HCT116 (cell line): ENCODE measurements around the gene ZBTB17. TPM values are rescaled to one million over a fixed set of nuclear protein-coding genes. Genes with fewer than 3 reads are reported as not detected.

ENCODE experiments used
- ATAC-seq: fragments of 200-7000 bp; cut with Tn5 transposase; 2 replicates; pipeline ENCODE4 v1.9.1; 2020; ENCODE audit warnings: mild to moderate bottlenecking, moderate library complexity
- BruUV-seq: library from RNA; stranded (reverse); fragments of 400-500 nt; replicated peaks from 2 replicates; lab custom pipeline; 2021; lab: Mats Ljungman, UMichigan
- CTCF ChIA-PET: fragments of 300-600 bp; sonication (Branson Sonifier 250); formaldehyde crosslinking; loops from one replicate; lab custom pipeline; 2021; ENCODE audit warnings: antibody characterized with exemption; lab: Charles Lee
- POLR2A ChIA-PET: fragments of 300-600, 350-600 bp; sonication (Branson Sonifier 250); formaldehyde crosslinking; loops from one replicate; lab custom pipeline; 2021; ENCODE audit warnings: antibody characterized with exemption; lab: Charles Lee
- RAD21 ChIA-PET, 2 experiments: fragments of 300-600 bp; sonication (Branson Sonifier 250); formaldehyde crosslinking; loops; one replicate each; lab custom pipeline; 2023; ENCODE audit warnings: low total read pairs in 2 of 2; ENCODE audit not compliant: uncharacterized antibody in 2 of 2, unreplicated experiment in 2 of 2, low non-redundant PET in 1 of 2; lab: Charles Lee
- DNase-seq: peaks from one replicate; pipeline ENCODE4 v3.0.0-alpha.2; 2010; ENCODE audit warnings: low read depth, low spot score
- H2AFZ ChIP-seq: fragments of 200-600 bp; shearing (Covaris generic), sonication (generic); 2 replicates; pipeline ENCODE4 v1.6.1; 2017; ENCODE audit warnings: low read depth, mixed run types, mixed read lengths, antibody characterized with exemption, low read length; ENCODE audit not compliant: poor library complexity, severe bottlenecking
- H3K27ac ChIP-seq: 2 replicates; pipeline ENCODE4 v1.5.1; 2012; ENCODE audit warnings: low read depth, low read length
- H3K27me3 ChIP-seq: fragments of 200-600 bp; sonication (generic); 2 replicates; pipeline ENCODE4 v1.6.1; 2016; ENCODE audit warnings: mixed run types, low read length, mixed read lengths; ENCODE audit not compliant: insufficient read depth
- H3K36me3 ChIP-seq, 2 experiments: fragments of 200-500 bp in 1 of 2; fragments of 200-600 bp in 1 of 2; sonication (Bioruptor generic) in 1 of 2; sonication (generic) in 1 of 2; 2 replicates each; pipeline versions ENCODE4 v1.5.1 to v1.6.1; 2014 to 2016; ENCODE audit warnings: low read length in 2 of 2, inconsistent platforms in 1 of 2, mixed read lengths in 1 of 2, mixed run types in 1 of 2; ENCODE audit not compliant: insufficient read depth in 2 of 2, control insufficient read depth in 1 of 2
- H3K4me1 ChIP-seq, 2 experiments: fragments of 200-600 bp in 1 of 2; sonication (generic) in 1 of 2; 2 replicates each; pipeline versions ENCODE4 v1.5.1 to v1.6.1; 2012 to 2017; ENCODE audit warnings: low read length in 2 of 2, inconsistent platforms in 1 of 2, mild to moderate bottlenecking in 1 of 2, mixed read lengths in 1 of 2, mixed run types in 1 of 2, moderate library complexity in 1 of 2; ENCODE audit not compliant: insufficient read depth in 2 of 2, control insufficient read depth in 1 of 2
- H3K4me2 ChIP-seq: fragments of 200-600 bp; sonication (generic); 2 replicates; pipeline ENCODE4 v1.6.1; 2017; ENCODE audit warnings: mixed run types, low read length, mixed read lengths
- H3K4me3 ChIP-seq, 2 experiments: fragments of 200-600 bp in 1 of 2; sonication (generic) in 1 of 2; replicated peaks in 1 of 2; 2 replicates each; pipeline ENCODE4 v1.5.1; 2011 to 2016; ENCODE audit warnings: low read length in 2 of 2, control low read depth in 1 of 2, low read depth in 1 of 2, mild to moderate bottlenecking in 1 of 2, mixed read lengths in 1 of 2, mixed run types in 1 of 2
- H3K79me2 ChIP-seq: fragments of 200-600 bp; sonication (generic); 2 replicates; pipeline ENCODE4 v1.6.1; 2017; ENCODE audit warnings: mild to moderate bottlenecking, mixed run types, low read length, moderate library complexity, mixed read lengths; ENCODE audit not compliant: insufficient read depth
- H3K9ac ChIP-seq: fragments of 200-600 bp; sonication (generic); 2 replicates; pipeline ENCODE4 v1.6.1; 2016; ENCODE audit warnings: low read length, mixed read lengths
- H3K9me2 ChIP-seq: fragments of 200-600 bp; sonication (generic), shearing (Covaris generic); 2 replicates; pipeline ENCODE4 v1.6.1; 2017; ENCODE audit warnings: mixed run types, mild to moderate bottlenecking, moderate library complexity; ENCODE audit not compliant: insufficient read depth
- H3K9me3 ChIP-seq, 2 experiments: fragments of 200-500 bp in 1 of 2; fragments of 200-600 bp in 1 of 2; sonication (Bioruptor generic) in 1 of 2; sonication (generic) in 1 of 2; 2 replicates each; pipeline ENCODE4 v1.6.1; 2014 to 2017; ENCODE audit warnings: low read length in 2 of 2, mixed read lengths in 2 of 2, inconsistent platforms in 1 of 2, low read depth in 1 of 2, mild to moderate bottlenecking in 1 of 2, mixed run types in 1 of 2, moderate library complexity in 1 of 2; ENCODE audit not compliant: control insufficient read depth in 1 of 2, insufficient read depth in 1 of 2
- H4K20me1 ChIP-seq: fragments of 200-600 bp; sonication (generic), shearing (Covaris generic); 2 replicates; pipeline ENCODE4 v1.6.1; 2017; ENCODE audit warnings: mixed run types, mild to moderate bottlenecking, moderate library complexity; ENCODE audit not compliant: insufficient read depth
- ATF3 ChIP-seq: IDR thresholded peaks from 2 replicates; pipeline ENCODE4 v1.6.1; 2012
- CBX3 ChIP-seq: IDR thresholded peaks from 2 replicates; pipeline ENCODE4 v1.6.1; 2012; ENCODE audit warnings: low read depth
- CEBPB ChIP-seq: IDR thresholded peaks from 2 replicates; pipeline ENCODE4 v1.6.1; 2012; ENCODE audit warnings: low read depth
- CTCF ChIP-seq, 3 experiments: fragments of 200-600 bp in 1 of 3; sonication (generic) in 1 of 3; IDR thresholded peaks in 2 of 3; conservative IDR thresholded peaks in 1 of 3; 2 replicates each; pipeline ENCODE4 v1.5.1; 2012 to 2017; ENCODE audit warnings: low read depth in 2 of 3, low read length in 2 of 3, antibody characterized with exemption in 1 of 3, borderline replicate concordance in 1 of 3, control low read depth in 1 of 3, mild to moderate bottlenecking in 1 of 3, mixed read lengths in 1 of 3, mixed run types in 1 of 3, moderate library complexity in 1 of 3; ENCODE audit not compliant: insufficient read depth in 1 of 3
- EGR1 ChIP-seq: IDR thresholded peaks from 2 replicates; pipeline ENCODE4 v1.6.1; 2012; ENCODE audit warnings: low read depth
- ELF1 ChIP-seq: IDR thresholded peaks from 2 replicates; pipeline ENCODE4 v1.6.1; 2012; ENCODE audit warnings: low read depth, borderline replicate concordance
- EZH2phosphoT487 ChIP-seq: fragments of 200-600 bp; IDR thresholded peaks from 2 replicates; pipeline ENCODE4 v1.6.1; 2018; ENCODE audit warnings: antibody characterized with exemption, borderline replicate concordance
- FOSL1 ChIP-seq: IDR thresholded peaks from 2 replicates; pipeline ENCODE4 v1.6.1; 2012; ENCODE audit warnings: low read depth
- JUND ChIP-seq: IDR thresholded peaks from 2 replicates; pipeline ENCODE4 v1.6.1; 2012
- MAX ChIP-seq: IDR thresholded peaks from 2 replicates; pipeline ENCODE4 v1.6.1; 2012
- POLR2A ChIP-seq: IDR thresholded peaks from 2 replicates; pipeline ENCODE4 v1.7.0; 2011; ENCODE audit warnings: borderline replicate concordance; ENCODE audit not compliant: insufficient read depth, insufficient read length; ENCODE audit errors: extremely low read depth
- RAD21 ChIP-seq: IDR thresholded peaks from 2 replicates; pipeline ENCODE4 v1.6.1; 2012; ENCODE audit warnings: low read depth, mild to moderate bottlenecking
- REST ChIP-seq: IDR thresholded peaks from 2 replicates; pipeline ENCODE4 v1.6.1; 2012; ENCODE audit warnings: low read depth
- SP1 ChIP-seq: IDR thresholded peaks from 2 replicates; pipeline ENCODE4 v1.6.1; 2012; ENCODE audit warnings: low read depth
- SRF ChIP-seq: IDR thresholded peaks from 2 replicates; pipeline ENCODE4 v1.6.1; 2012; ENCODE audit warnings: low read depth
- TCF7L2 ChIP-seq: IDR thresholded peaks from 2 replicates; pipeline ENCODE4 v1.7.0; 2011; ENCODE audit warnings: borderline replicate concordance, inconsistent platforms; ENCODE audit not compliant: insufficient read depth, insufficient read length; ENCODE audit errors: extremely low read depth
- YY1 ChIP-seq: IDR thresholded peaks from 2 replicates; pipeline ENCODE4 v1.6.1; 2011; ENCODE audit warnings: low read length, low read depth, moderate library complexity, mild to moderate bottlenecking; ENCODE audit not compliant: insufficient replicate concordance; ENCODE audit errors: extremely low read depth
- ZBTB33 ChIP-seq: IDR thresholded peaks from 2 replicates; pipeline ENCODE4 v1.6.1; 2011; ENCODE audit warnings: mild to moderate bottlenecking, low read length, moderate library complexity; ENCODE audit not compliant: insufficient replicate concordance; ENCODE audit errors: extremely low read depth
- ZFX ChIP-seq: fragments of 450-650 bp; IDR thresholded peaks from 2 replicates; pipeline ENCODE4 v1.6.1; 2017
- ZNF274 ChIP-seq: fragments of 200-500 bp; sonication (Bioruptor generic); IDR thresholded peaks from 2 replicates; pipeline ENCODE4 v1.6.1; 2014; ENCODE audit warnings: mild to moderate bottlenecking, low read depth, low read length, inconsistent platforms
- intact Hi-C: fragments of 100-400 bp; cut with micrococcal nuclease; formaldehyde crosslinking; loops from 2 replicates; pipeline ENCODE4 v1.10.0; 2022
- total RNA-seq: library from RNA; stranded (reverse); gene quantifications from one replicate; pipeline ENCODE4 v1.2.1, GENCODE V29; 2021; ENCODE audit not compliant: unreplicated experiment

ZBTB17 gene
- total RNA-seq, 1 experiment from 2014 or later = 31.6 TPM

- ChIA-PET RAD21 (no interaction called here), CTCF (no interaction called here), POLR2A (no interaction called here)
- H3K9me2 ChIP-seq = no peaks in the 10 kb centered on the region
- H2AFZ ChIP-seq = no peak overlapping the region
- H3K9ac ChIP-seq = no peak overlapping the region
- DNase-seq = no peak
- H3K4me3 ChIP-seq = no peak overlapping the region
- no peak overlapping the region for H3K27ac ChIP-seq
- no peaks in the 10 kb centered on the region for H3K9me3 ChIP-seq
- H3K27me3 ChIP-seq = no peaks in the 10 kb centered on the region
- no peak for ATAC-seq
- H3K4me1 ChIP-seq = no peaks in the 10 kb centered on the region
- intact Hi-C loops = no loop called here
- no peaks in the 10 kb centered on the region for H4K20me1 ChIP-seq
- BruUV-seq = no TSS peak
- no peaks in the 10 kb centered on the region for H3K36me3 ChIP-seq
- TF ChIP-seq POLR2A (no peak), RAD21 (no peak), SP1 (no peak), CTCF (IDR thresholded peaks at IDR 0.05 in 2 of 3, conservative IDR thresholded peaks at IDR 0.05 in 1 of 3; ENCODE audit: borderline replicate concordance in 1 of 3, insufficient read depth in 1 of 3, low read depth in 2 of 3, low read length in 2 of 3) (no peak), REST (no peak), FOSL1 (no peak), JUND (no peak), EGR1 (no peak), EZH2phosphoT487 (no peak), TCF7L2 (no peak), YY1 (no peak), ZNF274 (no peak), ZBTB33 (no peak), ELF1 (no peak), ZFX (no peak), MAX (no peak), SRF (no peak), CBX3 (no peak), ATF3 (no peak), CEBPB (no peak)
- no peak overlapping the region for H3K4me2 ChIP-seq
- peaks cover 39% of the 10 kb centered on the region for H3K79me2 ChIP-seq
These were observed 13.7 kb downstream of the ZBTB17 start for GRCh38 chr1:15962176-15962575.
